Endodermal cell (in vitro differentiated cells): ENCODE measurements around the gene RAB20. TPM values are rescaled to one million over a fixed set of nuclear protein-coding genes. Genes with fewer than 3 reads are reported as not detected.

Experiments
- DNase-seq: peaks from one replicate; pipeline ENCODE4 v3.0.0-alpha.2; 2017
- H3K27ac ChIP-seq: 2 replicates; pipeline ENCODE4 v1.5.1; 2013; ENCODE audit warnings: mild to moderate bottlenecking, low read depth, low read length, moderate library complexity
- H3K27me3 ChIP-seq: 2 replicates; pipeline ENCODE4 v1.6.1; 2013; ENCODE audit warnings: mild to moderate bottlenecking, low read length, moderate library complexity; ENCODE audit not compliant: insufficient read depth, control insufficient read depth, poor library complexity, severe bottlenecking
- H3K36me3 ChIP-seq: 2 replicates; pipeline ENCODE4 v1.7.0; 2013; ENCODE audit warnings: mild to moderate bottlenecking, low read length, moderate library complexity; ENCODE audit not compliant: control insufficient read depth, insufficient read depth
- H3K4me1 ChIP-seq: one replicate; pipeline ENCODE4 v1.7.0; 2013; ENCODE audit warnings: low read length; ENCODE audit not compliant: control insufficient read depth, insufficient read depth
- H3K4me3 ChIP-seq: 2 replicates; pipeline ENCODE4 v1.5.1; 2013; ENCODE audit warnings: mild to moderate bottlenecking, low read length, moderate library complexity
- H3K9ac ChIP-seq: 2 replicates; pipeline ENCODE4 v1.6.1; 2013; ENCODE audit warnings: mild to moderate bottlenecking, low read length, moderate library complexity; ENCODE audit not compliant: poor library complexity, severe bottlenecking; ENCODE audit errors: extremely low read depth
- H3K9me3 ChIP-seq: 2 replicates; pipeline ENCODE4 v1.6.1; 2013; ENCODE audit warnings: mild to moderate bottlenecking, low read length, moderate library complexity; ENCODE audit not compliant: control insufficient read depth
- H3K27ac Mint-ChIP-seq: 2 replicates; pipeline ENCODE4 v1.8.0; 2020; ENCODE audit warnings: mixed read lengths
- H3K27me3 Mint-ChIP-seq: 2 replicates; pipeline ENCODE4 v1.8.0; 2021; ENCODE audit warnings: mild to moderate bottlenecking, mixed read lengths; ENCODE audit not compliant: insufficient read depth
- H3K36me3 Mint-ChIP-seq: 2 replicates; pipeline ENCODE4 v1.8.0; 2020; ENCODE audit warnings: low read depth, mixed read lengths
- H3K4me1 Mint-ChIP-seq: 2 replicates; pipeline ENCODE4 v1.8.0; 2020; ENCODE audit warnings: mixed read lengths
- H3K4me3 Mint-ChIP-seq: 2 replicates; pipeline ENCODE4 v1.8.0; 2020; ENCODE audit warnings: mild to moderate bottlenecking, moderate library complexity, mixed read lengths
- H3K9me3 Mint-ChIP-seq: 2 replicates; pipeline ENCODE4 v1.8.0; 2020; ENCODE audit warnings: mild to moderate bottlenecking, mixed read lengths
- WGBS, 2 experiments: methylation state at CpG; one replicate each; pipeline versions ENCODE4 v1.1.5 to v1.1.7; 2013; ENCODE audit warnings: missing lambda C conversion rate in 2 of 2, mixed read lengths in 1 of 2; ENCODE audit not compliant: insufficient coverage in 1 of 2, insufficient read length in 1 of 2; 5-methylcytosine and 5-hydroxymethylcytosine counted together
- total RNA-seq, 2 donors: library from RNA; stranded (reverse); fragmentation: NEBNext Ultra II Directional in 1 of 2; extraction: Animal tissue kit (Norgen Biotek cat#: 25700) in 1 of 2; gene quantifications; 2 replicates in 1 of 2; 3 replicates in 1 of 2; pipeline ENCODE4 v1.2.1, GENCODE V29; 2021
- TF ChIP-seq, protein P1 (sequence below): fragments of 200-600 bp; sonication (generic); conservative IDR thresholded peaks from 2 replicates; pipeline ENCODE4 v1.5.0; 2021; ENCODE audit warnings: antibody characterized with exemption, mild to moderate bottlenecking

Gene RAB20
- total RNA-seq, 2 donors from 2014 or later, result 12.6 to 14.2 TPM

DNA sequence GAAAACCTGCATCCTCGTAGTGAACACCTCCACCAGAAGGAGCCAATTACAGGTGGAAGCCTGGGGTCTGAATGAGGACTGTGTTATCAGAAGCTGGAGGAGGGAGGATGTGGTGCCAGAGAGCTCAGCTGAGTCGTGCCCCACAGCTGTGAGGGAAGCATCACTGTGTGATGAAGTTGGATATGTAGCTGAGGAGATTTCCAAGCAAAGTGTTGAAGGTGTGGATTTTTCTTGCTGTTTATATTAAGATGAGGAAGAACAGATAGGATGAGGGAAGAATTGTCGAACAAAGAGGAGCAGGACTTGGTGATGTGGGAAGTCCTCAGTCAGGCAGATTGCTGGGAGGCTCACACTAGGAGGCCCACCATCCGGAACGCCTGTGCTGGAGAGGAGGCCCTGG is 4.4 kb downstream of the RAB20 start:
- H3K4me3 Mint-ChIP-seq, result no peak overlapping the region
- 92 to 93% methylated on average over 5 of the region's 5 CpGs for WGBS, 2 experiments
- no peaks in the 10 kb centered on the region for H3K27me3 ChIP-seq
- H3K4me1 Mint-ChIP-seq, result peaks cover 21% of the 10 kb centered on the region
- peaks cover 11% of the 10 kb centered on the region for H3K36me3 ChIP-seq
- TF ChIP-seq, protein P1, sequence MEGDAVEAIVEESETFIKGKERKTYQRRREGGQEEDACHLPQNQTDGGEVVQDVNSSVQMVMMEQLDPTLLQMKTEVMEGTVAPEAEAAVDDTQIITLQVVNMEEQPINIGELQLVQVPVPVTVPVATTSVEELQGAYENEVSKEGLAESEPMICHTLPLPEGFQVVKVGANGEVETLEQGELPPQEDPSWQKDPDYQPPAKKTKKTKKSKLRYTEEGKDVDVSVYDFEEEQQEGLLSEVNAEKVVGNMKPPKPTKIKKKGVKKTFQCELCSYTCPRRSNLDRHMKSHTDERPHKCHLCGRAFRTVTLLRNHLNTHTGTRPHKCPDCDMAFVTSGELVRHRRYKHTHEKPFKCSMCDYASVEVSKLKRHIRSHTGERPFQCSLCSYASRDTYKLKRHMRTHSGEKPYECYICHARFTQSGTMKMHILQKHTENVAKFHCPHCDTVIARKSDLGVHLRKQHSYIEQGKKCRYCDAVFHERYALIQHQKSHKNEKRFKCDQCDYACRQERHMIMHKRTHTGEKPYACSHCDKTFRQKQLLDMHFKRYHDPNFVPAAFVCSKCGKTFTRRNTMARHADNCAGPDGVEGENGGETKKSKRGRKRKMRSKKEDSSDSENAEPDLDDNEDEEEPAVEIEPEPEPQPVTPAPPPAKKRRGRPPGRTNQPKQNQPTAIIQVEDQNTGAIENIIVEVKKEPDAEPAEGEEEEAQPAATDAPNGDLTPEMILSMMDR, result no peak
- peaks cover 2% of the 10 kb centered on the region for H3K9me3 Mint-ChIP-seq
- H3K4me3 ChIP-seq, result no peak overlapping the region
- no peak overlapping the region for H3K9ac ChIP-seq
- no peak for DNase-seq
- no peaks in the 10 kb centered on the region for H3K27me3 Mint-ChIP-seq
- H3K4me1 ChIP-seq, result peaks cover 5% of the 10 kb centered on the region
- H3K36me3 Mint-ChIP-seq, result peaks cover 19% of the 10 kb centered on the region
- H3K27ac Mint-ChIP-seq, result no peak overlapping the region
- H3K9me3 ChIP-seq, result no peaks in the 10 kb centered on the region
- no peak overlapping the region for H3K27ac ChIP-seq

DNA sequence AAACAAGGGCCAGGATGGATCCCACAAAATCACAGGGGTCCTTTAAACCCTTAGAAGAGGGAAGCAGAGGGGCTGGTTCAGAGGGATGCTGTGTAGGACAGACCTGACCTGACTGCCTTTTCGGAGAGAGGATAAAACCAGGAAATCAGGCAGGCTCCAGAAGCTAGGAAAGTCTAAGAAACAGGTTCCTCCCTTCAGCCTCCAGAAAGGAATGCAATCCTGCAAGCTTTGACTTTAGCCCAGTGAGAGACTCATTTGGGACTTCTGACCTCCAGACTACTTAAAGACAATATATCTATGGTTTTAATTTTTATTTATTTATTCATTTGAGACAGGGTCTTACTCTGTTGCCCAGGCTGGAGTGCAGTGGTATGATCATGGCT is 5.3 kb downstream of the RAB20 start:
- 94 to 100% methylated on average over 1 of the region's 1 CpG for WGBS, 2 experiments
- no peak for DNase-seq
- peaks cover 2% of the 10 kb centered on the region for H3K9me3 Mint-ChIP-seq
- no peak overlapping the region for H3K9ac ChIP-seq
- H3K4me3 ChIP-seq, result no peak overlapping the region
- H3K4me1 ChIP-seq, result peaks cover 9% of the 10 kb centered on the region
- H3K36me3 Mint-ChIP-seq, result peaks cover 19% of the 10 kb centered on the region
- H3K27ac Mint-ChIP-seq, result no peak overlapping the region
- no peaks in the 10 kb centered on the region for H3K27me3 ChIP-seq
- H3K27ac ChIP-seq, result no peak overlapping the region
- TF ChIP-seq, protein P1, result no peak
- no peak overlapping the region for H3K4me3 Mint-ChIP-seq
- no peaks in the 10 kb centered on the region for H3K9me3 ChIP-seq
- H3K36me3 ChIP-seq, result peaks cover 11% of the 10 kb centered on the region
- no peaks in the 10 kb centered on the region for H3K27me3 Mint-ChIP-seq
- peaks cover 27% of the 10 kb centered on the region for H3K4me1 Mint-ChIP-seq

- DNase-seq, result no peak
- Mint-ChIP-seq H3K4me3 (no peak overlapping the region), H3K27me3 (no peaks in the 10 kb centered on the region), H3K36me3 (peaks cover 19% of the 10 kb centered on the region), H3K9me3 (peaks cover 2% of the 10 kb centered on the region), H3K27ac (no peak overlapping the region), H3K4me1 (peaks cover 30% of the 10 kb centered on the region)
- H3K9me3 ChIP-seq, result no peaks in the 10 kb centered on the region
- no peak overlapping the region for H3K9ac ChIP-seq
- peaks cover 11% of the 10 kb centered on the region for H3K36me3 ChIP-seq
- H3K27ac ChIP-seq, result no peak overlapping the region
- no peak overlapping the region for H3K4me3 ChIP-seq
- TF ChIP-seq, protein P1, result no peak
- WGBS, 2 experiments, result 93 to 98% methylated on average over 15 to 16 of the region's 16 CpGs
- peaks cover 12% of the 10 kb centered on the region for H3K4me1 ChIP-seq
- H3K27me3 ChIP-seq, result no peaks in the 10 kb centered on the region
These were observed 5.8 kb downstream of the RAB20 start for GRCh38 chr13:110555601-110556223.
